IMR-90 (cell line): ENCODE results near the gene STPG1. TPM values are rescaled to one million over a fixed set of nuclear protein-coding genes. Genes with fewer than 3 reads are reported as not detected.

Experiments
- ATAC-seq: fragments of 200-7000 bp; cut with Tn5 transposase; 2 replicates; pipeline ENCODE4 v1.9.1; 2020; ENCODE audit warnings: low read depth, mild to moderate bottlenecking, moderate library complexity
- BruUV-seq: library from RNA; stranded (reverse); fragments of 400-500 nt; replicated peaks from 2 replicates; lab custom pipeline; 2021; lab: Mats Ljungman, UMichigan
- CTCF ChIA-PET: fragments of 300-600 bp; formaldehyde crosslinking; extraction: SDS; loops from one replicate; lab custom pipeline; 2021; ENCODE audit warnings: antibody characterized with exemption; lab: Yijun Ruan, JAX
- POLR2A ChIA-PET: fragments of 300-600 bp; sonication (Branson Sonifier 250); formaldehyde crosslinking; loops from one replicate; lab custom pipeline; 2022; ENCODE audit warnings: antibody characterized with exemption; ENCODE audit not compliant: unreplicated experiment; lab: Charles Lee
- DNase-seq: peaks from one replicate; pipeline ENCODE4 v3.0.0; 2013
- H2AFZ ChIP-seq: replicated peaks from 2 replicates; pipeline ENCODE3; 2013; ENCODE audit warnings: low read length, mild to moderate bottlenecking; ENCODE audit not compliant: poor library complexity
- H2AK5ac ChIP-seq: 2 replicates; pipeline ENCODE4 v1.6.1; 2013; ENCODE audit warnings: low read depth, low read length, inconsistent platforms
- H2AK9ac ChIP-seq: replicated peaks from 2 replicates; pipeline ENCODE3; 2013; ENCODE audit warnings: mild to moderate bottlenecking, low read depth, low read length, moderate library complexity; ENCODE audit not compliant: poor library complexity
- H2BK120ac ChIP-seq: 2 replicates; pipeline ENCODE4 v1.6.1; 2013; ENCODE audit warnings: low read depth, low read length, inconsistent platforms
- H2BK15ac ChIP-seq: 3 replicates; pipeline ENCODE4 v1.6.1; 2013; ENCODE audit warnings: low read depth, low read length, inconsistent platforms
- H2BK20ac ChIP-seq: 2 replicates; pipeline ENCODE4 v1.6.1; 2013; ENCODE audit warnings: low read depth, mild to moderate bottlenecking, inconsistent platforms, low read length, moderate library complexity
- H2BK5ac ChIP-seq: 2 replicates; pipeline ENCODE4 v1.6.1; 2013; ENCODE audit warnings: mild to moderate bottlenecking, low read depth, low read length, inconsistent platforms; ENCODE audit not compliant: poor library complexity, severe bottlenecking
- H3K14ac ChIP-seq: replicated peaks from 2 replicates; pipeline ENCODE4 v1.6.1; 2013; ENCODE audit warnings: low read depth, low read length, inconsistent platforms
- H3K18ac ChIP-seq: 2 replicates; pipeline ENCODE4 v1.6.1; 2013; ENCODE audit warnings: low read depth, low read length, control low read depth
- H3K23ac ChIP-seq: 2 replicates; pipeline ENCODE4 v1.6.1; 2013; ENCODE audit warnings: low read depth, low read length, inconsistent platforms
- H3K27ac ChIP-seq: 2 replicates; pipeline ENCODE4 v1.5.1; 2013; ENCODE audit warnings: mild to moderate bottlenecking, control low read depth, low read length; ENCODE audit not compliant: insufficient read depth
- H3K27me3 ChIP-seq: 2 replicates; pipeline ENCODE4 v1.6.1; 2013; ENCODE audit warnings: low read length; ENCODE audit not compliant: control insufficient read depth, insufficient read depth
- H3K36me3 ChIP-seq: 2 replicates; pipeline ENCODE4 v1.6.1; 2013; ENCODE audit warnings: low read length, mixed read lengths; ENCODE audit not compliant: control insufficient read depth, insufficient read depth
- H3K4ac ChIP-seq: 2 replicates; pipeline ENCODE4 v1.6.1; 2013; ENCODE audit warnings: low read depth, low read length, inconsistent platforms
- H3K4me1 ChIP-seq: 2 replicates; pipeline ENCODE4 v1.6.1; 2013; ENCODE audit warnings: low read length, mixed read lengths; ENCODE audit not compliant: control insufficient read depth, insufficient read depth
- H3K4me2 ChIP-seq: 2 replicates; pipeline ENCODE4 v1.6.1; 2013; ENCODE audit warnings: low read depth, mild to moderate bottlenecking, control low read depth, low read length, moderate library complexity
- H3K4me3 ChIP-seq: 2 replicates; pipeline ENCODE4 v1.5.1; 2013; ENCODE audit warnings: low read depth, mild to moderate bottlenecking, control low read depth, low read length, moderate library complexity; ENCODE audit not compliant: insufficient read depth
- H3K56ac ChIP-seq: 2 replicates; pipeline ENCODE4 v1.6.1; 2013; ENCODE audit warnings: low read length, inconsistent platforms; ENCODE audit not compliant: insufficient read depth; ENCODE audit errors: extremely low read depth
- H3K79me1 ChIP-seq, 2 experiments: 2 replicates each; pipeline ENCODE4 v1.6.1; 2013; ENCODE audit warnings: low read length in 2 of 2, inconsistent platforms in 1 of 2, low read depth in 1 of 2
- H3K9ac ChIP-seq: 2 replicates; pipeline ENCODE4 v1.6.1; 2013; ENCODE audit warnings: low read depth, low read length, control low read depth
- H3K9me1 ChIP-seq: 2 replicates; pipeline ENCODE4 v1.6.1; 2013; ENCODE audit warnings: low read length, inconsistent platforms; ENCODE audit not compliant: insufficient read depth
- H3K9me3 ChIP-seq: 2 replicates; pipeline ENCODE4 v1.6.1; 2013; ENCODE audit warnings: low read length; ENCODE audit not compliant: control insufficient read depth, insufficient read depth
- H4K20me1 ChIP-seq: 2 replicates; pipeline ENCODE4 v1.6.1; 2013; ENCODE audit warnings: low read length, inconsistent platforms; ENCODE audit not compliant: insufficient read depth
- H4K5ac ChIP-seq: 2 replicates; pipeline ENCODE4 v1.6.1; 2013; ENCODE audit warnings: mild to moderate bottlenecking, low read depth, low read length, control low read depth
- H4K8ac ChIP-seq, 2 experiments: 2 replicates each; pipeline ENCODE4 v1.6.1; 2013; ENCODE audit warnings: low read depth in 2 of 2, low read length in 2 of 2, control low read depth in 1 of 2, inconsistent platforms in 1 of 2
- H4K91ac ChIP-seq: 2 replicates; pipeline ENCODE4 v1.6.1; 2013; ENCODE audit warnings: low read depth, low read length, inconsistent platforms; ENCODE audit not compliant: insufficient read depth
- BHLHE40 ChIP-seq: fragments of 150-350 bp; IDR thresholded peaks from 2 replicates; pipeline ENCODE4 v1.6.1; 2016; ENCODE audit warnings: mild to moderate bottlenecking, low read depth, low read length
- CEBPB ChIP-seq: IDR thresholded peaks from 2 replicates; pipeline ENCODE4 v1.6.1; 2012; ENCODE audit warnings: low read depth, low read length, improper control_type of control experiment
- FOS ChIP-seq: fragments of 150-350 bp; IDR thresholded peaks from 2 replicates; pipeline ENCODE4 v1.6.1; 2016; ENCODE audit warnings: low read depth, low read length
- MXI1 ChIP-seq: IDR thresholded peaks from 2 replicates; pipeline ENCODE4 v1.6.1; 2012; ENCODE audit warnings: low read depth, mild to moderate bottlenecking, low read length, moderate library complexity, borderline replicate concordance
- RFX5 ChIP-seq: IDR thresholded peaks from 2 replicates; pipeline ENCODE4 v1.8.0; 2012; ENCODE audit warnings: low read depth, mild to moderate bottlenecking, low read length, moderate library complexity
- SMC3 ChIP-seq: fragments of 150-350 bp; IDR thresholded peaks from 2 replicates; pipeline ENCODE4 v1.6.1; 2016; ENCODE audit warnings: low read depth, mild to moderate bottlenecking, antibody characterized with exemption, low read length, moderate library complexity
- USF2 ChIP-seq: fragments of 150-350 bp; IDR thresholded peaks from 2 replicates; pipeline ENCODE4 v1.6.1; 2017; ENCODE audit warnings: mild to moderate bottlenecking, antibody characterized with exemption, low read length, low read depth
- WGBS, 2 experiments: methylation state at CpG; one replicate each; pipeline versions ENCODE4 v1.1.5 to v1.1.7; 2013; ENCODE audit warnings: missing lambda C conversion rate in 2 of 2; ENCODE audit not compliant: insufficient read length in 1 of 2; ENCODE audit errors: extremely low coverage in 2 of 2; 5-methylcytosine and 5-hydroxymethylcytosine counted together
- dilution Hi-C: fragments of 300-500 bp; cut with HindIII; formaldehyde crosslinking; loops from one replicate; pipeline ENCODE4 v1.14.3; 2018; ENCODE audit warnings: low sequenced_read_pairs; ENCODE audit not compliant: unreplicated experiment
- in situ Hi-C: fragments of 300-500 bp; cut with MboI; formaldehyde crosslinking; loops from 3 replicates; pipeline ENCODE4 v1.14.3; 2019; ENCODE audit warnings: low sequenced_read_pairs, inconsistent platforms, mixed read lengths
- intact Hi-C: fragments of 100-400 bp; cut with micrococcal nuclease; formaldehyde crosslinking; loops from 2 replicates; pipeline ENCODE4 v1.10.0; 2022
- polyA plus RNA-seq, 3 experiments: library from polyadenylated mRNA; depleted of rRNA; stranded (reverse); fragments of >200 nt; gene quantifications; 2 replicates each; pipeline ENCODE4 v1.2.3, GENCODE V29; 2012; ENCODE audit warnings: low replicate concordance in 1 of 3
- total RNA-seq: library from RNA; depleted of rRNA; stranded (reverse); fragments of >200 nt; gene quantifications from 2 replicates; pipeline ENCODE4 v1.2.3, GENCODE V29; 2012
- TF ChIP-seq, protein P1 (sequence below): conservative IDR thresholded peaks from 2 replicates; pipeline ENCODE4 v1.5.1; 2012; ENCODE audit warnings: mild to moderate bottlenecking, low read depth, low read length, improper control_type of control experiment

The STPG1 gene
- total and polyA plus RNA-seq, 2 of the 4 experiments (the other 2 are of a cell fraction) = 3.0 to 6.5 TPM

DNA sequence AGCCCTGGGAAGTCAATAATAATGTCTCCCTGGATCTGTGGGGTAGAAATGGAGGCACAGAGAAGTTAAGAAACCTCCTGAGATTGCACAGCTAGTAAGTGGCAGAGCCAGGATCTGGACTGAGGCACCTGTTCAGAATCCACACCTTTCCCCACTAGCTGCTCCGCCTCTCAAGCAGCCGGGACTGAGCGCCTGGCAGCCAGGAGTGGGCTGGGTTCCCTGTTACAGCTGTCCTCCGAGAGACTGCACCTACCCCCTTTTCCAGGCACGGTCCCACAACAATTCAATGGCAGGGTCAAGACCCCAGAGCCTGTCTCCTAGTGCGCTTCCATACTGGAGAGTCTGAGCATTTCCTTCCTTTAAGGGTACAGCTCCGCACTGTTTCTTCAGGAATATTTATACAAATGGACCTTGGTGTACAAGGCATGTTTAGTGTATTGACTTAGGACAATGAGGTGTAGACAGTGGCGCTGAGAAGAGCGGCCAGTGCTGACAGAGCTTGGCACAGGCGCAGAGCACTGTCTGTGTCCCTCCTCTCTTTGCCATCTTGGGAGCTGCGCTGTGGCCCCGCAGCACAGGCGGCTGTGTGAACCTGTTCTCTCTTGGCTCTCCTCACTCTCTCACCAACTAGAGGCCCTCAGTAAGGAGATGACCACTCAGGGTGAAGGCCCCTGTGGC lies 70.0 kb downstream of the STPG1 start:
- peaks cover 31% of the 10 kb centered on the region for H3K27me3 ChIP-seq
- H3K36me3 ChIP-seq = no peaks in the 10 kb centered on the region
- H3K18ac ChIP-seq = no peak overlapping the region
- no peak overlapping the region for H3K56ac ChIP-seq
- ChIA-PET POLR2A (interaction anchor here (0.6 kb wide), 1 partner anchor 39 kb away, joined by 12 read pairs; no protein-coding TSS in a partner anchor), CTCF (no interaction called here)
- H2AK5ac ChIP-seq = no peak overlapping the region
- dilution Hi-C loops = no loop called here
- H3K9me1 ChIP-seq = no peaks in the 10 kb centered on the region; the same call in 1 of the 2 replicates
- H3K79me1 ChIP-seq = no peaks in the 10 kb centered on the region
- no peaks in the 10 kb centered on the region for H3K9me3 ChIP-seq
- H3K4ac ChIP-seq = no peak overlapping the region
- no peak overlapping the region for H2AK9ac ChIP-seq
- H3K23ac ChIP-seq = no peak overlapping the region
- DNase-seq (no peak), ATAC-seq (no peak)
- H3K4me2 ChIP-seq = no peak overlapping the region
- intact Hi-C loops = no loop called here
- no peak overlapping the region for H2BK120ac ChIP-seq
- no TSS peak for BruUV-seq
- no peak overlapping the region for H2AFZ ChIP-seq
- no peak overlapping the region for H2BK15ac ChIP-seq
- WGBS, 2 experiments = 80% methylated on average over 2 of the region's 13 CpGs; no CpG with 5 or more reads in 1 of the 2 experiments
- H3K4me1 ChIP-seq = no peaks in the 10 kb centered on the region
- H3K4me3 ChIP-seq = no peak overlapping the region
- no peak overlapping the region for H4K8ac ChIP-seq
- no peak overlapping the region for H4K91ac ChIP-seq
- H3K9ac ChIP-seq = no peak overlapping the region
- no peak overlapping the region for H2BK20ac ChIP-seq
- no peak overlapping the region for H2BK5ac ChIP-seq
- no peak overlapping the region for H3K14ac ChIP-seq
- no peak overlapping the region for H4K5ac ChIP-seq
- TF ChIP-seq FOS (no peak), RFX5 (no peak), CEBPB (no peak), USF2 (no peak), SMC3 (no peak), MXI1 (no peak), BHLHE40 (no peak)
- TF ChIP-seq, protein P1, sequence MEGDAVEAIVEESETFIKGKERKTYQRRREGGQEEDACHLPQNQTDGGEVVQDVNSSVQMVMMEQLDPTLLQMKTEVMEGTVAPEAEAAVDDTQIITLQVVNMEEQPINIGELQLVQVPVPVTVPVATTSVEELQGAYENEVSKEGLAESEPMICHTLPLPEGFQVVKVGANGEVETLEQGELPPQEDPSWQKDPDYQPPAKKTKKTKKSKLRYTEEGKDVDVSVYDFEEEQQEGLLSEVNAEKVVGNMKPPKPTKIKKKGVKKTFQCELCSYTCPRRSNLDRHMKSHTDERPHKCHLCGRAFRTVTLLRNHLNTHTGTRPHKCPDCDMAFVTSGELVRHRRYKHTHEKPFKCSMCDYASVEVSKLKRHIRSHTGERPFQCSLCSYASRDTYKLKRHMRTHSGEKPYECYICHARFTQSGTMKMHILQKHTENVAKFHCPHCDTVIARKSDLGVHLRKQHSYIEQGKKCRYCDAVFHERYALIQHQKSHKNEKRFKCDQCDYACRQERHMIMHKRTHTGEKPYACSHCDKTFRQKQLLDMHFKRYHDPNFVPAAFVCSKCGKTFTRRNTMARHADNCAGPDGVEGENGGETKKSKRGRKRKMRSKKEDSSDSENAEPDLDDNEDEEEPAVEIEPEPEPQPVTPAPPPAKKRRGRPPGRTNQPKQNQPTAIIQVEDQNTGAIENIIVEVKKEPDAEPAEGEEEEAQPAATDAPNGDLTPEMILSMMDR = no peak
- in situ Hi-C loops = no loop called here
- no peaks in the 10 kb centered on the region for H4K20me1 ChIP-seq
- no peak overlapping the region for H3K27ac ChIP-seq
